AG09309 (cell line): ENCODE measurements around the gene NKX6-2.

ENCODE experiments used
- DNase-seq: peaks from one replicate; pipeline ENCODE4 v3.0.0-alpha.2; 2010; ENCODE audit warnings: low read depth
- H3K4me3 ChIP-seq: 2 replicates; pipeline ENCODE4 v1.5.1; 2011; ENCODE audit warnings: mild to moderate bottlenecking, low read depth, low read length, moderate library complexity; ENCODE audit not compliant: control insufficient read depth
- CTCF ChIP-seq: IDR thresholded peaks from 2 replicates; pipeline ENCODE4 v1.5.1; 2011; ENCODE audit warnings: mild to moderate bottlenecking, low read depth, low read length, inconsistent platforms; ENCODE audit not compliant: insufficient read depth, control insufficient read depth; ENCODE audit errors: missing control alignments

NKX6-2 gene

GRCh38 chr10:132748545-132749370, 37.2 kb downstream of the NKX6-2 start:
- DNase-seq, result no peak
- no peak for TF ChIP-seq CTCF
- no peak overlapping the region for H3K4me3 ChIP-seq

GRCh38 chr10:132748135-132748534, 37.8 kb downstream of the NKX6-2 start:
- no peak for TF ChIP-seq CTCF
- no peak overlapping the region for H3K4me3 ChIP-seq
- DNase-seq, result no peak

DNA sequence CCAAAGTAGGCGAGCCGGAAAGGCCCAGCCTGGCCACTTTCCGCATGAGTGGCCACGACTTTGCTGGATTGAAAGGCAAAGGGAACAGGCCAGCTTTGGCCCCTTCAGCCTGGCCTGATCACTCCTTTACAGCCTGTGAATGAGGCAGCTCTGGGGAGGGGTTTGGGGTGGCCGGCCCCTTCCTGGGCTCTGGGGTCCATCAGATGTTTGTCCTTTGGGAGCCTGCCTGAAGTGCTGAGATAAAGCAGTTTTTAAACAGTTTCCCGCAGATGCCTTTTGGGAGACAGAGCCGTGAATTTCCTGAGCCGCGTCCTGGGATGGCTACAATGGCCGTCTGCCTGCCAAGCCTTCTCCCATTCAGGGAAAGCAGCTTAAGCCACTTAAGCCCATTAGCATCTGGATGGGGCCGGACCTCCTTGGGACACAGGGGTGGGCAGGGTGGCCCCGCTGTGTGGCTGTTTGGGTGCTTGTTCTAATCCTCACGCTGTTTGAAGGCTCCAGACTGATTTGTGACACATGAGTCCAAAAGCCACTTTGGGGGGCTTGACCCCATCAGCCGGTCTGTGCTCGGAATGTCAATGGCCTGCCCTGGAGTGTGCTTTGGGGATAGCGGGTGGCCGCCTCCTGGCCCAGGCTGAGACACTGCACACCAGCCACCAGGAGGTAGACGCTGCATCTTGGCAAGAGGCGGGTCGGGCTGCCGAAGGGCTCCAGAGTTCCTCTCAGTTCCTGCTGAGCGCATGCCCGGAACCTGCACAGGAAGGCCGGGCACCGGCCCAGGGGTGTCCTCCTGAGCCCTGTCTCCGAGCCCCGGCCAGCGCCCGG, 38.9 kb downstream of the NKX6-2 start:
- no peak for TF ChIP-seq CTCF
- no peak for DNase-seq
- H3K4me3 ChIP-seq, result no peak overlapping the region

- no peak overlapping the region for H3K4me3 ChIP-seq
- no peak for TF ChIP-seq CTCF
- no peak for DNase-seq
Measured at GRCh38 chr10:132746386-132746785, 39.6 kb downstream of the NKX6-2 start.

DNA sequence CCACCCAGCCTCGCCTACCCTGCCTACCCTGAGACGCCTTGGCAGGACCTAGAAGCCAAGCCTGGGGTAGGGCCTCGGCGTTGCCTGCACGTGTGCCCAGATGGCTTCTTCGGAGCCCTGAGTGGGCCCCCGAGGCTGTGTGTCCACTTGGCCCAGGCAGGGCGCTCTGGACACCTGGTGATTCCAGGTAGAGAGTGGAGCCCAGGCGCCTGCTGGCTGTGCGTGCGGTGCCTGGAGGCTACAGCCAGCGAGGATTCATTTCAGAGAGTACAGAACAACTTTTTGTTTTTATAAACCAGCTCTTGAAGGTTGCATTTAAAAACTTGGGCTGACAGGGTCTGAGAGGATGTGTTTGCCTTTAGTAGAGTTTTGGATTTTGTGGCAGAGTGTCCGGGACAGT, 40.0 kb downstream of the NKX6-2 start:
- DNase-seq, result no peak
- H3K4me3 ChIP-seq, result no peak overlapping the region
- no peak for TF ChIP-seq CTCF

- no peak for DNase-seq
- TF ChIP-seq CTCF, result no peak
Measured at GRCh38 chr10:132745511-132745910, 40.4 kb downstream of the NKX6-2 start.

More at GRCh38 chr10:132745511-132745910, 40.4 kb downstream of the NKX6-2 start:
- no peak overlapping the region for H3K4me3 ChIP-seq
